MM.1S (cell line): ENCODE data around the gene MICAL2.

Experiments
- DNase-seq: peaks from one replicate; pipeline ENCODE4 v3.0.0-alpha.2; 2015
- H2AFZ ChIP-seq: fragments of 300-600 bp; sonication (generic); 2 replicates; pipeline ENCODE4 v1.6.0; 2016; ENCODE audit warnings: antibody characterized with exemption, low read length
- H3F3A ChIP-seq: fragments of 300-600 bp; sonication (generic); 2 replicates; pipeline ENCODE4 v1.6.1; 2016; ENCODE audit warnings: mild to moderate bottlenecking, antibody characterized with exemption, low read length, moderate library complexity, mixed read lengths; ENCODE audit not compliant: insufficient read depth
- H3K27ac ChIP-seq: fragments of 300-600 bp; sonication (generic); 2 replicates; pipeline ENCODE4 v1.5.1; 2016; ENCODE audit warnings: mild to moderate bottlenecking, low read length
- H3K27me3 ChIP-seq: fragments of 300-600 bp; sonication (generic); replicated peaks from 2 replicates; pipeline ENCODE4 v1.6.0; 2016; ENCODE audit warnings: low read length; ENCODE audit not compliant: insufficient read depth
- H3K36me3 ChIP-seq: fragments of 300-600 bp; sonication (generic); replicated peaks from 2 replicates; pipeline ENCODE4 v1.6.1; 2016; ENCODE audit warnings: mild to moderate bottlenecking, low read length, mixed read lengths; ENCODE audit not compliant: insufficient read depth
- H3K4me1 ChIP-seq: fragments of 300-600 bp; sonication (generic); 2 replicates; pipeline ENCODE4 v1.6.1; 2016; ENCODE audit warnings: low read length, mixed read lengths
- H3K4me2 ChIP-seq: fragments of 300-600 bp; sonication (generic); 2 replicates; pipeline ENCODE4 v1.6.0; 2016; ENCODE audit warnings: low read depth, low read length
- H3K4me3 ChIP-seq: fragments of 300-600 bp; sonication (generic); 2 replicates; pipeline ENCODE4 v1.5.1; 2016; ENCODE audit warnings: low read length, mixed read lengths
- H3K79me2 ChIP-seq: fragments of 300-600 bp; sonication (generic); 2 replicates; pipeline ENCODE4 v1.6.1; 2016; ENCODE audit warnings: mixed run types, low read length, mixed read lengths
- H3K9ac ChIP-seq: fragments of 300-600 bp; sonication (generic); 2 replicates; pipeline ENCODE4 v1.6.1; 2016; ENCODE audit warnings: low read length, mixed read lengths
- H3K9me2 ChIP-seq: fragments of 300-600 bp; sonication (generic); replicated peaks from 2 replicates; pipeline ENCODE4 v1.6.1; 2016; ENCODE audit warnings: mild to moderate bottlenecking, low read length, mixed read lengths; ENCODE audit not compliant: insufficient read depth
- H3K9me3 ChIP-seq: fragments of 300-600 bp; sonication (generic); replicated peaks from 2 replicates; pipeline ENCODE4 v1.6.1; 2016; ENCODE audit warnings: mild to moderate bottlenecking, low read length, mixed read lengths; ENCODE audit not compliant: insufficient read depth
- H4K20me1 ChIP-seq: fragments of 300-600 bp; sonication (generic); 2 replicates; pipeline ENCODE4 v1.6.1; 2016; ENCODE audit warnings: mild to moderate bottlenecking, low read length, moderate library complexity, mixed read lengths; ENCODE audit not compliant: insufficient read depth
- EZH2 ChIP-seq: fragments of 300-600 bp; sonication (generic); optimal IDR thresholded peaks from 2 replicates; pipeline ENCODE3; 2017; ENCODE audit warnings: low read depth, mild to moderate bottlenecking, antibody characterized with exemption, low read length, mixed read lengths
- EZH2phosphoT487 ChIP-seq: fragments of 300-600 bp; sonication (generic); IDR thresholded peaks from 2 replicates; pipeline ENCODE4 v1.6.1; 2018; ENCODE audit warnings: antibody characterized with exemption, low read length
- TF ChIP-seq, protein P1 (sequence below): fragments of 300-600 bp; sonication (generic); IDR thresholded peaks from 2 replicates; pipeline ENCODE4 v1.5.1; 2016; ENCODE audit warnings: antibody characterized with exemption, low read length, mixed read lengths

MICAL2 gene

DNA sequence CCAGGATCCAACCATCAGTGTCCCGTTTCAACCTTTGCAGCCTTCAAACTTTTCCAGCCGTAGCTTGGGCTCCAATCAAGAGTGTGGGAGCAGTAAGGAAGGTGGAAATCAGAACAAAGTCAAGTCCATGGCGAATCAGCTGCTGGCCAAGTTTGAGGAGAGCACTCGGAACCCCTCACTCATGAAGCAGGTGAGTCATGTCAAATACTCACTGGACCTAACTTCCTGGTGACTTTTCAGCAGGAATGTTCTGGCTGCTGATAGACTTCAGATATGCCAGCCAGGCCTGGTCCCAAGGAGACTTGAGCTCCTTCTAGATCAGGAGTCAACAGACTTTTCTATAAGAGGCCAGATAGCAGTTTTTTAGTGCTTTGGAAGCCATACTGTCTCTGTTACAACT, 129.0 kb downstream of the MICAL2 start:
- peak overlapping the region; percentile 20; the same call in 1 of the 2 replicates for H3K9ac ChIP-seq
- H3K79me2 ChIP-seq: no peaks in the 10 kb centered on the region
- peak overlapping the region; percentile 72; the same call in 1 of the 2 replicates for H2AFZ ChIP-seq
- no peak for DNase-seq
- peak overlapping the region; percentile 76; the same call in 1 of the 2 replicates for H3K27ac ChIP-seq
- no peaks in the 10 kb centered on the region for H4K20me1 ChIP-seq
- peaks cover 58% of the 10 kb centered on the region for H3K4me1 ChIP-seq
- peak overlapping the region; percentile 32; the same call in 1 of the 2 replicates for H3K4me2 ChIP-seq
- H3F3A ChIP-seq: peaks cover 10% of the 10 kb centered on the region
- no peak overlapping the region for H3K4me3 ChIP-seq
- no peaks in the 10 kb centered on the region for H3K36me3 ChIP-seq
- H3K9me3 ChIP-seq: no peaks in the 10 kb centered on the region
- no peaks in the 10 kb centered on the region for H3K9me2 ChIP-seq
- no peak for TF ChIP-seq EZH2phosphoT487
- TF ChIP-seq, protein P1, sequence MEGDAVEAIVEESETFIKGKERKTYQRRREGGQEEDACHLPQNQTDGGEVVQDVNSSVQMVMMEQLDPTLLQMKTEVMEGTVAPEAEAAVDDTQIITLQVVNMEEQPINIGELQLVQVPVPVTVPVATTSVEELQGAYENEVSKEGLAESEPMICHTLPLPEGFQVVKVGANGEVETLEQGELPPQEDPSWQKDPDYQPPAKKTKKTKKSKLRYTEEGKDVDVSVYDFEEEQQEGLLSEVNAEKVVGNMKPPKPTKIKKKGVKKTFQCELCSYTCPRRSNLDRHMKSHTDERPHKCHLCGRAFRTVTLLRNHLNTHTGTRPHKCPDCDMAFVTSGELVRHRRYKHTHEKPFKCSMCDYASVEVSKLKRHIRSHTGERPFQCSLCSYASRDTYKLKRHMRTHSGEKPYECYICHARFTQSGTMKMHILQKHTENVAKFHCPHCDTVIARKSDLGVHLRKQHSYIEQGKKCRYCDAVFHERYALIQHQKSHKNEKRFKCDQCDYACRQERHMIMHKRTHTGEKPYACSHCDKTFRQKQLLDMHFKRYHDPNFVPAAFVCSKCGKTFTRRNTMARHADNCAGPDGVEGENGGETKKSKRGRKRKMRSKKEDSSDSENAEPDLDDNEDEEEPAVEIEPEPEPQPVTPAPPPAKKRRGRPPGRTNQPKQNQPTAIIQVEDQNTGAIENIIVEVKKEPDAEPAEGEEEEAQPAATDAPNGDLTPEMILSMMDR: no peak
- no peak for TF ChIP-seq EZH2
- H3K27me3 ChIP-seq: no peaks in the 10 kb centered on the region

DNA sequence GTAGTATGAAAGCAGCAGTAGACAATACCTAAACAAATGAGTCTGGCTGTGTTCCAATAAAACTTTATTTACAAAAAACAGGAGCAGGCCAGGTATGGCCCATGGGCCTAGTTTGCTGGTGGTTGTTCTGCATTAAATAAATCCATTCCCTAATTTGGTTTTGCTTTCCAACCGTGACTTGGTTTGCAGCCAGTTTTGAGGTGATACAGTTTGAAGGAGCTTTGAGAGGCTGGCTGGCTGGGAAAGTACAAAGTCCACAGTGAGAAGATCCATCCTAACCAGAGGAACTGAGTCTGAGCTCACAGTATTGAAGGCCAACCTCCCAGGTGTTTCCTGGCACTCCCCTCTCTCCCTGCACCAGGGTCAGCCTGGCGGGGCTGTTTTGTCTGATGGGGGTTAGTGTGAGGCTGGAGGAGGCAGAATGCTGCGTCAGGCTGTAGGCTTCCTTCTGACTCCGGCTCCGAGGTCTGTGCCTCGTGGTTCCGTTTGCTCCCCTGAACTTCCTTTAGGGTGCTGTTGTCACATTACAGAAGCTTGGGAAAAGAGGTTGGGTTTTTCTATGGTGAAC, 129.5 kb downstream of the MICAL2 start:
- peaks cover 11% of the 10 kb centered on the region for H3F3A ChIP-seq
- no peaks in the 10 kb centered on the region for H3K36me3 ChIP-seq
- H3K79me2 ChIP-seq: no peaks in the 10 kb centered on the region
- peak overlapping the region; percentile 32 for H3K4me2 ChIP-seq
- peak overlapping the region; percentile 20; the same call in 1 of the 2 replicates for H3K9ac ChIP-seq
- H2AFZ ChIP-seq: peak overlapping the region; percentile 72
- H3K27me3 ChIP-seq: no peaks in the 10 kb centered on the region
- no peaks in the 10 kb centered on the region for H3K9me3 ChIP-seq
- peaks cover 62% of the 10 kb centered on the region for H3K4me1 ChIP-seq
- TF ChIP-seq, protein P1: no peak
- TF ChIP-seq EZH2phosphoT487 (no peak), EZH2 (no peak)
- peak; percentile 65 for DNase-seq
- H3K9me2 ChIP-seq: no peaks in the 10 kb centered on the region
- no peaks in the 10 kb centered on the region for H4K20me1 ChIP-seq
- peak overlapping the region; percentile 76 for H3K27ac ChIP-seq
- no peak overlapping the region for H3K4me3 ChIP-seq

DNA sequence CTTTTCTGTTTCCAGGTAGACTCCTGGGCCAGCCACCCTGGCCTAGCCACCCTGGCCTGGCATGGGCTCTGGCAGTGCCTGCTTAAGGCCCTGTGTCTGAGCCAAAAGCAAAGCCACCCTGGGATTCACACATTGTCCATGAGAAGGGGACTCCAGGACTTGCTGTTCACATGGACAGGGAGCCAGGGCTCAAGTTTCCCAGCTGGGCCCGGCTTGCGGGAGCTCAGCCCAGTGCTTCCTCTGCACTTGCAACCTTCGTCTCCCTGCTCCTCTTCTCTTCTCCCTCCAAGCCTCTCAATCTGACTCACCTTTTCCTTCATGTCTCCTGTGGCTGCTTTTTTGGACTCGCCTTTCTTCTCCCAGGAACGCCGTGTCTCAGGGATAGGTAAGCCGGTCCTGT, 130.3 kb downstream of the MICAL2 start:
- no peaks in the 10 kb centered on the region for H3K9me2 ChIP-seq
- no peaks in the 10 kb centered on the region for H3K9me3 ChIP-seq
- H3K27ac ChIP-seq: peak overlapping the region; percentile 76; the same call in 1 of the 2 replicates
- no peak for DNase-seq
- H3K27me3 ChIP-seq: no peaks in the 10 kb centered on the region
- H3K4me2 ChIP-seq: peak overlapping the region; percentile 32; the same call in 1 of the 2 replicates
- H4K20me1 ChIP-seq: no peaks in the 10 kb centered on the region
- peaks cover 14% of the 10 kb centered on the region for H3F3A ChIP-seq
- H3K36me3 ChIP-seq: no peaks in the 10 kb centered on the region
- no peak overlapping the region for H3K9ac ChIP-seq
- H3K79me2 ChIP-seq: no peaks in the 10 kb centered on the region
- peaks cover 70% of the 10 kb centered on the region for H3K4me1 ChIP-seq
- H3K4me3 ChIP-seq: no peak overlapping the region
- peak overlapping the region; percentile 72; the same call in 1 of the 2 replicates for H2AFZ ChIP-seq
- TF ChIP-seq, protein P1: no peak
- no peak for TF ChIP-seq EZH2phosphoT487
- no peak for TF ChIP-seq EZH2
